ENCODE measurements around the gene CERK. TPM values are rescaled to one million over a fixed set of nuclear protein-coding genes. Genes with fewer than 3 reads are reported as not detected.

CERK gene
- total RNA-seq, 1 donor from 2014 or later: 29.5 TPM

- no peaks in the 10 kb centered on the region for H3K27me3 ChIP-seq (ENCODE audit: control insufficient read depth, insufficient read depth, low read length)
- peak; percentile 86 for FAIRE-seq
- no peak for DNase-seq (ENCODE audit: low read depth)
- no peak overlapping the region for H3K4me3 ChIP-seq (ENCODE audit: low read depth, low read length)
- no peaks in the 10 kb centered on the region for H3K36me3 ChIP-seq (ENCODE audit: control insufficient read depth, insufficient read depth, low read length)
- TF ChIP-seq CTCF (IDR thresholded peaks at IDR 0.05; ENCODE audit: insufficient read depth, low read length, severe bottlenecking): no peak
These were observed 11.9 kb upstream of the CERK start for GRCh38 chr22:46749682-46750529.

GRCh38 chr22:46748908-46749675 is 11.0 kb upstream of the CERK start:
- Histone ChIP-seq H3K36me3 (ENCODE audit: control insufficient read depth, insufficient read depth, low read length) (no peaks in the 10 kb centered on the region), H3K27me3 (ENCODE audit: control insufficient read depth, insufficient read depth, low read length) (no peaks in the 10 kb centered on the region), H3K4me3 (ENCODE audit: low read depth, low read length) (no peak overlapping the region)
- peak; percentile 21 for DNase-seq (ENCODE audit: low read depth)
- no peak for TF ChIP-seq CTCF (IDR thresholded peaks at IDR 0.05; ENCODE audit: insufficient read depth, low read length, severe bottlenecking)
- no peak for FAIRE-seq

- Histone ChIP-seq H3K27me3 (ENCODE audit: control insufficient read depth, insufficient read depth, low read length) (no peaks in the 10 kb centered on the region), H3K4me3 (ENCODE audit: low read depth, low read length) (no peak overlapping the region), H3K36me3 (ENCODE audit: control insufficient read depth, insufficient read depth, low read length) (no peaks in the 10 kb centered on the region)
- TF ChIP-seq CTCF (IDR thresholded peaks at IDR 0.05; ENCODE audit: insufficient read depth, low read length, severe bottlenecking): no peak
- DNase-seq (ENCODE audit: low read depth): no peak
- FAIRE-seq: no peak
These were observed 10.3 kb upstream of the CERK start for GRCh38 chr22:46748206-46748907.

GRCh38 chr22:46747646-46748045 is 9.6 kb upstream of the CERK start:
- no peaks in the 10 kb centered on the region for H3K27me3 ChIP-seq (ENCODE audit: control insufficient read depth, insufficient read depth, low read length)
- no peak for FAIRE-seq
- no peak overlapping the region for H3K4me3 ChIP-seq (ENCODE audit: low read depth, low read length)
- DNase-seq (ENCODE audit: low read depth): no peak
- H3K36me3 ChIP-seq (ENCODE audit: control insufficient read depth, insufficient read depth, low read length): no peaks in the 10 kb centered on the region
- TF ChIP-seq CTCF (IDR thresholded peaks at IDR 0.05; ENCODE audit: insufficient read depth, low read length, severe bottlenecking): no peak

GRCh38 chr22:46746620-46747019 is 8.6 kb upstream of the CERK start:
- no peak for FAIRE-seq

More at GRCh38 chr22:46746620-46747019, 8.6 kb upstream of the CERK start:
- H3K36me3 ChIP-seq (ENCODE audit: control insufficient read depth, insufficient read depth, low read length): no peaks in the 10 kb centered on the region
- no peak for TF ChIP-seq CTCF (IDR thresholded peaks at IDR 0.05; ENCODE audit: insufficient read depth, low read length, severe bottlenecking)
- H3K4me3 ChIP-seq (ENCODE audit: low read depth, low read length): no peak overlapping the region
- no peaks in the 10 kb centered on the region for H3K27me3 ChIP-seq (ENCODE audit: control insufficient read depth, insufficient read depth, low read length)
- DNase-seq (ENCODE audit: low read depth): no peak
